Left lung (tissue), 10 donors: ENCODE measurements around the gene CNDP1. TPM values are rescaled to one million over a fixed set of nuclear protein-coding genes. Genes with fewer than 3 reads are reported as not detected.

ENCODE experiments used
- ATAC-seq: fragments of 200-7000 bp; cut with Tn5 transposase; one replicate; pipeline ENCODE4 v1.9.1; 2020; ENCODE audit warnings: moderate library complexity
- DNase-seq, 4 donors: peaks; one replicate each; pipeline ENCODE4 v3.0.0-alpha.2; 2013 to 2020
- H3K27ac ChIP-seq, 2 donors: fragments of 200-600 bp; sonication (generic) in 1 of 2; one replicate each; pipeline versions ENCODE4 v1.5.0 to v1.8.0; 2020 to 2021
- H3K27me3 ChIP-seq, 2 donors: fragments of 200-600 bp; sonication (generic) in 1 of 2; one replicate each; pipeline versions ENCODE4 v1.5.0 to v1.8.0; 2020 to 2021
- H3K36me3 ChIP-seq, 2 donors: fragments of 200-600 bp; sonication (generic) in 1 of 2; one replicate each; pipeline versions ENCODE4 v1.5.0 to v1.8.0; 2020 to 2021
- H3K4me1 ChIP-seq, 2 donors: fragments of 200-600 bp; one replicate each; pipeline ENCODE4 v1.8.0; 2021
- H3K4me3 ChIP-seq, 2 donors: fragments of 200-600 bp; sonication (generic) in 1 of 2; one replicate each; pipeline versions ENCODE4 v1.5.0 to v1.8.0; 2020 to 2021; ENCODE audit warnings: mild to moderate bottlenecking in 1 of 2
- H3K9me3 ChIP-seq, 2 donors: fragments of 200-600 bp; sonication (generic) in 1 of 2; one replicate each; pipeline versions ENCODE4 v1.5.0 to v1.8.0; 2020 to 2021
- intact Hi-C, 2 donors: fragments of 100-400 bp; cut with DNase I; formaldehyde crosslinking; loops; one replicate each; pipeline versions ENCODE4 v1.11.2 to v1.14.2; 2022
- polyA plus RNA-seq, 6 donors: library from polyadenylated mRNA; unstranded; fragments of 120-200 nt; gene quantifications; one replicate each; pipeline ENCODE4 v1.2.1, GENCODE V29; 2013; ENCODE audit not compliant: insufficient read length in 6 of 6
- total RNA-seq, 2 donors: library from RNA; stranded (reverse); fragmentation: NEBNext Ultra II Directional; extraction: Animal tissue kit (Norgen Biotek cat#: 25700); gene quantifications; one replicate each; pipeline ENCODE4 v1.2.1, GENCODE V29; 2021
- TF ChIP-seq, protein P1 (sequence below), 2 donors: fragments of 200-600 bp; sonication (generic) in 1 of 2; IDR thresholded peaks; one replicate each; pipeline versions ENCODE4 v1.5.0 to v1.8.0; 2021; ENCODE audit warnings: antibody characterized with exemption in 2 of 2
- donor health status: DM: no; HTN: yes; CAD: no.
- donor health status: DM: no; HTN: no; CAD: no.

Gene CNDP1
- total and polyA plus RNA-seq, 8 donors: 0.20 to 0.56 (median 0.37) TPM; not detected in 2

DNA sequence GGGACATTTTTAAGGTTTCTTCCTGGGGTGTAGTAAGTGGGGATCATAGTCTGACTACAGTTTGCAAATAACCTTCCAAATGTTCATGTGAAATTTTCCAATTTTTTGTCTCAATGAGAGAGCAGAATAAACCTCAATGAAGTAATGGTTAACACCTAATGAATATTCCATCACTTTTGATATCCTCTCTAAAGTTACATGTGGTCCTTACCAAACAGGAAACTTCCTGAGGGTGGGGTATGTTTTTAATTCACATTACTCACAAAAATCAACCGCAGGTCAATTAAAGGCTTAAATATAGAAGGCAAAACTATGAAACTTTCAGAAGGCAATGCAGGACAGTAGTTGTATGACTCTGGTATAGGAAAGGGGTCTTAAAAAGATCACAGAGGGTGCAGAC is 76.6 kb downstream of the CNDP1 start:
- H3K9me3 ChIP-seq: peaks cover 0 to 3% of the 10 kb centered on the region in 2 donors
- peaks cover 0 to 10% of the 10 kb centered on the region in 2 donors for H3K4me1 ChIP-seq
- no peaks in the 10 kb centered on the region for H3K36me3 ChIP-seq
- DNase-seq (no peak), ATAC-seq (no peak)
- TF ChIP-seq, protein P1, sequence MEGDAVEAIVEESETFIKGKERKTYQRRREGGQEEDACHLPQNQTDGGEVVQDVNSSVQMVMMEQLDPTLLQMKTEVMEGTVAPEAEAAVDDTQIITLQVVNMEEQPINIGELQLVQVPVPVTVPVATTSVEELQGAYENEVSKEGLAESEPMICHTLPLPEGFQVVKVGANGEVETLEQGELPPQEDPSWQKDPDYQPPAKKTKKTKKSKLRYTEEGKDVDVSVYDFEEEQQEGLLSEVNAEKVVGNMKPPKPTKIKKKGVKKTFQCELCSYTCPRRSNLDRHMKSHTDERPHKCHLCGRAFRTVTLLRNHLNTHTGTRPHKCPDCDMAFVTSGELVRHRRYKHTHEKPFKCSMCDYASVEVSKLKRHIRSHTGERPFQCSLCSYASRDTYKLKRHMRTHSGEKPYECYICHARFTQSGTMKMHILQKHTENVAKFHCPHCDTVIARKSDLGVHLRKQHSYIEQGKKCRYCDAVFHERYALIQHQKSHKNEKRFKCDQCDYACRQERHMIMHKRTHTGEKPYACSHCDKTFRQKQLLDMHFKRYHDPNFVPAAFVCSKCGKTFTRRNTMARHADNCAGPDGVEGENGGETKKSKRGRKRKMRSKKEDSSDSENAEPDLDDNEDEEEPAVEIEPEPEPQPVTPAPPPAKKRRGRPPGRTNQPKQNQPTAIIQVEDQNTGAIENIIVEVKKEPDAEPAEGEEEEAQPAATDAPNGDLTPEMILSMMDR (IDR thresholded peaks at IDR 0.05): no peak
- no peaks in the 10 kb centered on the region for H3K27me3 ChIP-seq
- H3K4me3 ChIP-seq: no peak overlapping the region
- intact Hi-C loops: no loop called here
- H3K27ac ChIP-seq: no peak overlapping the region

DNA sequence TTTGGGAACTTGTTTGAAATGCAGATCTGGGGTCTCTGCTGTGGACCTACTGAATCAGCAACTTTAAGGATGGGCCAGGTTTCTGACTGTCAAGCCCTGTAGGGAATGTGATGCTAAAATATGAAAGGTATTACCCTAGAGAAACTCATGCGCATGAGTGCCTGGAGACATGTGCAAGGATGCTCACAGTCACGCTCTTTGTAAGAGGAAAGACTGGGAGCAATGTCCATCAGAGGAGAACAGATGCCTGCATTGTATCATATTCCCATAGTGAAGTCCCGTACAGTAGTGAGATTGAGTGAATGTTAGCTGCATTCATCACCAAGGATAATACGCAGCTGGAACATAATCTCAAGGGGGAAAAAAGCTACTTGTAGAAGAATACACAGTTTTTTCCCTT is 77.5 kb downstream of the CNDP1 start:
- no peak for DNase-seq
- ATAC-seq: no peak
- no peak overlapping the region for H3K27ac ChIP-seq

DNA sequence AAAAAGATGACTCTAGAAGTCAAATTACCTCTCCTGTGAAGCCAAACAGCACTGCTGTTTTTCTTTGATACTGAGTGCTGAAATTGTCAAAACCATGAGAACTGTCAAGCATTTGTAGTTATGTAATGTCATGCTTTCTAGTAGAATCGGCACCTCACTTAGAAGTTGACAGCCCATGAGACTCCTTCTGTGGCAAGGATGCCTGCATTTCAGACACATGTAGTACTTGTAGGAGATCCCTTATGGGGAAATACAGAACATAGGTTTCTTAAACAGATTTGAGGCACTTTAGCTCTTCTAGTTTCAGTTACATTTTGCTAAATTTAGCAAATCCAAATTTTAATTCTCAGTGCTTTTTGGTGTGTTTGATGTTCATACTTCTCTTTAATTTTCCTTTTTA is 79.1 kb downstream of the CNDP1 start:
- peaks cover 0 to 10% of the 10 kb centered on the region in 2 donors for H3K4me1 ChIP-seq
- DNase-seq (no peak), ATAC-seq (no peak)
- peaks cover 0 to 3% of the 10 kb centered on the region in 2 donors for H3K9me3 ChIP-seq
- no peak overlapping the region for H3K27ac ChIP-seq
- H3K27me3 ChIP-seq: no peaks in the 10 kb centered on the region
- intact Hi-C loops: no loop called here
- H3K36me3 ChIP-seq: no peaks in the 10 kb centered on the region
- TF ChIP-seq, protein P1 (IDR thresholded peaks at IDR 0.05): no peak
- no peak overlapping the region for H3K4me3 ChIP-seq

More for the DNA sequence above, 77.5 kb downstream of the CNDP1 start:
- intact Hi-C loops: no loop called here
- H3K4me1 ChIP-seq: peaks cover 0 to 10% of the 10 kb centered on the region in 2 donors
- no peaks in the 10 kb centered on the region for H3K36me3 ChIP-seq
- H3K9me3 ChIP-seq: peaks cover 0 to 3% of the 10 kb centered on the region in 2 donors
- H3K27me3 ChIP-seq: no peaks in the 10 kb centered on the region
- H3K4me3 ChIP-seq: no peak overlapping the region
- TF ChIP-seq, protein P1 (IDR thresholded peaks at IDR 0.05): no peak

DNA sequence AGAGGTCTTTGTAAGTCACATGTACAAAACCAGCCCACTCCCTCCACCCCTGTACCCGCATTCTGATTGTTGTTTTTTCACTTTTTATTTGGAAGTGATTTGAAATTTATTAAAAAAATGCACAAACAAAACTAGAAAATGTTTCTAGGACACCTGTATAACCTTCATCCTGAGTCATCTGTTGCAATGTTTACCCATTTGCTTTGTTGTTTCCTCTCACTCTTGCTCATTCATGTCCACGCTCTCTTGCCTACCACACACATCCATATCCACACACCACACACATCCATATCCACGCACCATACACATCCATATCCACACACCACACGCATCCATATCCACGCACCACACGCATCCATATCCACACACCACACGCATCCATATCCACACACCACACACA is 82.2 kb downstream of the CNDP1 start:
- peaks cover 0 to 4% of the 10 kb centered on the region in 2 donors for H3K4me1 ChIP-seq
- H3K27ac ChIP-seq: no peak overlapping the region
- intact Hi-C loops: no loop called here
- H3K36me3 ChIP-seq: no peaks in the 10 kb centered on the region
- no peak overlapping the region for H3K4me3 ChIP-seq
- H3K27me3 ChIP-seq: no peaks in the 10 kb centered on the region
- DNase-seq: no peak
- TF ChIP-seq, protein P1 (IDR thresholded peaks at IDR 0.05): no peak
- ATAC-seq: no peak
- H3K9me3 ChIP-seq: peaks cover 0 to 3% of the 10 kb centered on the region in 2 donors

DNA sequence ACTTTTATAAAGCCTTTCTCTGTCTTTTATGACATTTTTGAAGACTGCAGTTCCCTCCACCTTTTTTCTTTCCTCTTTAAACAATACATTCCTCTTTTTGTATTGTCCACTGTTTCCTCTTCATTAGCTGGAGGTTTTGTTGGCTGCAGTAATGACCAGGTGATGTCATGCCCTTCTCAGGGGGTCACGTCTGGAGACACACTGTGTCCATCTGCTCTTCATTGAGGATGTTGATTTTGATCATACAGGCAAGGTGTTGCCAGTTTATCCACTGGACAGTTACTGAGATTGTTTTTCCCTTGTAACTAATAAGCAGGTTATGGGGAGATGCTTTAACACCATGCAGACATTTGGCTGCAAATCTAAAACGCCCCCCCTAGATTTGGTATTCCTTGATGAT is 83.2 kb downstream of the CNDP1 start:
- Histone ChIP-seq H3K4me1 (peaks cover 0 to 13% of the 10 kb centered on the region in 2 donors), H3K4me3 (no peak overlapping the region), H3K27me3 (no peaks in the 10 kb centered on the region), H3K27ac (no peak overlapping the region), H3K36me3 (no peaks in the 10 kb centered on the region), H3K9me3 (peaks cover 0 to 3% of the 10 kb centered on the region in 2 donors)
- intact Hi-C loops: no loop called here
- TF ChIP-seq, protein P1 (IDR thresholded peaks at IDR 0.05): no peak
- ATAC-seq (no peak), DNase-seq (no peak)
